Activated B cell treated with CpG ODN at 0.5 μM for 24 hours (primary cell): ENCODE results near the gene ST8SIA2. TPM values are rescaled to one million over a fixed set of nuclear protein-coding genes. Genes with fewer than 3 reads are reported as not detected.

Experiments
- ATAC-seq: fragments of 200-7000 bp; cut with Tn5 transposase; one replicate; pipeline ENCODE4 v1.10.0; 2021; ENCODE audit warnings: low read depth, mild to moderate bottlenecking, moderate library complexity
- CTCF ChIA-PET: fragments of 350-600 bp; sonication (Branson Sonifier 250); formaldehyde crosslinking; loops from one replicate; lab custom pipeline; 2021; ENCODE audit warnings: antibody characterized with exemption; lab: Charles Lee
- POLR2A ChIA-PET: fragments of 350-600 bp; sonication (Branson Sonifier 250); formaldehyde crosslinking; loops from one replicate; lab custom pipeline; 2021; ENCODE audit warnings: antibody characterized with exemption; lab: Charles Lee
- DNase-seq: peaks from one replicate; pipeline ENCODE4 v3.0.0; 2022
- H3K27ac Mint-ChIP-seq: one replicate; pipeline ENCODE4 v1.8.0; 2020; ENCODE audit warnings: mixed read lengths
- H3K27me3 Mint-ChIP-seq: one replicate; pipeline ENCODE4 v1.8.0; 2021; ENCODE audit warnings: mixed read lengths
- H3K36me3 Mint-ChIP-seq: one replicate; pipeline ENCODE4 v1.8.0; 2021; ENCODE audit warnings: low read depth, mixed read lengths
- H3K4me1 Mint-ChIP-seq: one replicate; pipeline ENCODE4 v1.8.0; 2021; ENCODE audit warnings: mixed read lengths
- H3K4me3 Mint-ChIP-seq: one replicate; pipeline ENCODE4 v1.8.0; 2020; ENCODE audit warnings: mild to moderate bottlenecking, mixed read lengths
- H3K9me3 Mint-ChIP-seq: one replicate; pipeline ENCODE4 v1.8.0; 2020; ENCODE audit warnings: mixed read lengths
- CTCF ChIP-seq: fragments of 200-600 bp; IDR thresholded peaks from one replicate; pipeline ENCODE4 v1.8.0; 2022; ENCODE audit warnings: antibody characterized with exemption, mild to moderate bottlenecking
- intact Hi-C: fragments of 100-400 bp; cut with micrococcal nuclease; formaldehyde crosslinking; loops from one replicate; pipeline ENCODE4 v1.15.1; 2024
- total RNA-seq: library from RNA; stranded (reverse); gene quantifications from 2 replicates; pipeline ENCODE4 v1.2.3, GENCODE V29; 2022

ST8SIA2 gene
- total RNA-seq, 1 donor from 2014 or later, result not detected

GRCh38 chr15:92361321-92362000, 32.2 kb upstream of the ST8SIA2 start:
- H3K27me3 Mint-ChIP-seq, result peaks cover 6% of the 10 kb centered on the region
- no peaks in the 10 kb centered on the region for H3K9me3 Mint-ChIP-seq
- no peak overlapping the region for H3K27ac Mint-ChIP-seq
- ATAC-seq (no peak), DNase-seq (no peak)
- ChIA-PET POLR2A (interaction anchor here (0.6 kb wide), 1 partner anchor 1150 kb away, joined by 4 read pairs; no protein-coding TSS in a partner anchor), CTCF (no interaction called here)
- H3K4me3 Mint-ChIP-seq, result no peak overlapping the region
- intact Hi-C loops, result no loop called here
- no peaks in the 10 kb centered on the region for H3K36me3 Mint-ChIP-seq
- no peak for TF ChIP-seq CTCF
- no peaks in the 10 kb centered on the region for H3K4me1 Mint-ChIP-seq

DNA sequence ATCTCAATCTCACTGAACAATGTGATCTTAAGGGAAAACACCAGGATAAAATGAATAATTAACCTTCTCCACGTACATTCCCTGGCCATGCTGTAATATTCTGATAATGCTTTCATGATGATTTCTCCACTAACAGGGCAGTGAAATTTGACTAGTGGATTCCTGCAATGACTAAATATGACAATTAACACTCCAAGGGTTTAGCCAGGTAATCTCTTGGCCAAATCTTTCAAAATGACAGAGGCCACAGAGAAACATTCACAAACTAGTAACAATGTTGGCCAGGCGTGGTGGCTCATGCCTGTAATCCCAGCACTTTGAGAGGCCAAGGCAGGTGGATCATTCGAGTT, 31.7 kb upstream of the ST8SIA2 start:
- CTCF ChIA-PET, result no interaction called here
- no peak overlapping the region for H3K4me3 Mint-ChIP-seq
- DNase-seq (no peak), ATAC-seq (no peak)
- H3K36me3 Mint-ChIP-seq, result no peaks in the 10 kb centered on the region
- POLR2A ChIA-PET, result no interaction called here
- H3K27ac Mint-ChIP-seq, result no peak overlapping the region
- TF ChIP-seq CTCF, result no peak
- peaks cover 6% of the 10 kb centered on the region for H3K27me3 Mint-ChIP-seq
- no peaks in the 10 kb centered on the region for H3K4me1 Mint-ChIP-seq
- intact Hi-C loops, result no loop called here
- no peaks in the 10 kb centered on the region for H3K9me3 Mint-ChIP-seq

- Mint-ChIP-seq H3K27me3 (peaks cover 6% of the 10 kb centered on the region), H3K4me1 (no peaks in the 10 kb centered on the region), H3K36me3 (no peaks in the 10 kb centered on the region), H3K27ac (no peak overlapping the region), H3K9me3 (no peaks in the 10 kb centered on the region), H3K4me3 (no peak overlapping the region)
- POLR2A ChIA-PET, result no interaction called here
- CTCF ChIA-PET, result no interaction called here
- no peak for DNase-seq
- ATAC-seq, result no peak
- intact Hi-C loops, result no loop called here
- no peak for TF ChIP-seq CTCF
Measured at GRCh38 chr15:92365084-92365483, 28.6 kb upstream of the ST8SIA2 start.

DNA sequence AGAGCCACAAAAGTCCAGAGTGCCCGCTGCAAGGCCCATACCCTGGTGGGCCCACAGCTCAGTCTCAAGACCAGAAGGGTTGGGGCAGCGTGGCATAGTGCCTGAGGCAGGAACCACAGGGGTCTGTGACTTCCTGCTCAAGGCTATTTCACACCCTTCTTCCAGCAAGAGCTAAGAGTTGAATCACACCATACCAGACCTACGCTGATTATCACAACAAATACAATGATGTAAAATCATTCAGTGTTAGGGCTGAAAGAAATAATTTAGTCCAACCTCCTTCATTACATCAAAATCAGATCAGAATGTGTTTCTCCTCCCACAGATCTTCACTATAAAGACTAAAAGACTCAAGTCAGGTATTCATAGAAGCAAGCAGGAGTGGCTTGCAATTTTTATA, 27.8 kb upstream of the ST8SIA2 start:
- ChIA-PET CTCF (no interaction called here), POLR2A (no interaction called here)
- Mint-ChIP-seq H3K4me1 (no peaks in the 10 kb centered on the region), H3K4me3 (no peak overlapping the region), H3K27ac (no peak overlapping the region), H3K36me3 (no peaks in the 10 kb centered on the region), H3K9me3 (no peaks in the 10 kb centered on the region), H3K27me3 (peaks cover 6% of the 10 kb centered on the region)
- TF ChIP-seq CTCF, result no peak
- intact Hi-C loops, result no loop called here
- no peak for ATAC-seq
- DNase-seq, result no peak

DNA sequence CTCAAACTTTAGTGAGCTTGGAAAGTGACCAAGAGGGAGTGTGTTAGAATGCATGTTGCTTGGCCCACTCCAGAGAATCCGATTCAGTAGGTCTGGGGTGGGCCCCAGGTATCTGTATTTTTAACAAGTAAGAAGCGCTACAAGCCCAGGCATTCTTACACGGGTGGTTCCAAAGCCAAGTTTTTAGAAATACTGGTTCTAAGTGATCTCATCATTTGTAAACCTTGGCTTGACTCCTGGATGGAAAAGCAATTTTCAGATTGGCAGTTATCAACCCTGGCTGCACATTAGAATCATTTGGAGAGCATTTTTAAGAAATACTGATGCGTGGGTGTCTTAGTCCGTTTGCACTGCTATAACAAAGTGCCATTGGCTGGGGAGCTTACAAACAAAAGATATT, 27.3 kb upstream of the ST8SIA2 start:
- DNase-seq, result no peak
- no peaks in the 10 kb centered on the region for H3K4me1 Mint-ChIP-seq
- H3K4me3 Mint-ChIP-seq, result no peak overlapping the region
- ChIA-PET CTCF (no interaction called here), POLR2A (no interaction called here)
- no peak for TF ChIP-seq CTCF
- intact Hi-C loops, result no loop called here
- H3K9me3 Mint-ChIP-seq, result no peaks in the 10 kb centered on the region
- no peak overlapping the region for H3K27ac Mint-ChIP-seq
- no peaks in the 10 kb centered on the region for H3K36me3 Mint-ChIP-seq
- H3K27me3 Mint-ChIP-seq, result peaks cover 6% of the 10 kb centered on the region
- ATAC-seq, result no peak
